DND-41 (cell line): ENCODE results near the gene DNAJC10.
"Not testable (repeated sequence)": the region's sequence is repeated elsewhere in the genome, so short reads cannot be mapped to it uniquely, and the experiment has no call there.

ENCODE experiments used
- EZH2 ChIP-seq: IDR thresholded peaks from 3 replicates; pipeline ENCODE4 v1.6.1; 2012; ENCODE audit warnings: borderline replicate concordance, low read depth, mild to moderate bottlenecking, moderate library complexity, low read length, inconsistent platforms; ENCODE audit not compliant: severe bottlenecking
- TF ChIP-seq, protein P1 (sequence below): IDR thresholded peaks from 2 replicates; pipeline ENCODE4 v1.5.1; 2012; ENCODE audit warnings: borderline replicate concordance, low read length, moderate library complexity, mild to moderate bottlenecking; ENCODE audit not compliant: poor library complexity, severe bottlenecking; ENCODE audit errors: extremely low read depth

- TF ChIP-seq, protein P1, sequence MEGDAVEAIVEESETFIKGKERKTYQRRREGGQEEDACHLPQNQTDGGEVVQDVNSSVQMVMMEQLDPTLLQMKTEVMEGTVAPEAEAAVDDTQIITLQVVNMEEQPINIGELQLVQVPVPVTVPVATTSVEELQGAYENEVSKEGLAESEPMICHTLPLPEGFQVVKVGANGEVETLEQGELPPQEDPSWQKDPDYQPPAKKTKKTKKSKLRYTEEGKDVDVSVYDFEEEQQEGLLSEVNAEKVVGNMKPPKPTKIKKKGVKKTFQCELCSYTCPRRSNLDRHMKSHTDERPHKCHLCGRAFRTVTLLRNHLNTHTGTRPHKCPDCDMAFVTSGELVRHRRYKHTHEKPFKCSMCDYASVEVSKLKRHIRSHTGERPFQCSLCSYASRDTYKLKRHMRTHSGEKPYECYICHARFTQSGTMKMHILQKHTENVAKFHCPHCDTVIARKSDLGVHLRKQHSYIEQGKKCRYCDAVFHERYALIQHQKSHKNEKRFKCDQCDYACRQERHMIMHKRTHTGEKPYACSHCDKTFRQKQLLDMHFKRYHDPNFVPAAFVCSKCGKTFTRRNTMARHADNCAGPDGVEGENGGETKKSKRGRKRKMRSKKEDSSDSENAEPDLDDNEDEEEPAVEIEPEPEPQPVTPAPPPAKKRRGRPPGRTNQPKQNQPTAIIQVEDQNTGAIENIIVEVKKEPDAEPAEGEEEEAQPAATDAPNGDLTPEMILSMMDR, result not testable (repeated sequence)
- TF ChIP-seq EZH2, result not testable (repeated sequence)
These were observed 20.8 kb downstream of the DNAJC10 start for GRCh38 chr2:182736856-182737255.
